ENCODE data around the gene RXRB.

Gene RXRB

GRCh38 chr6:33172688-33173534 lies 27.6 kb downstream of the RXRB start:
- no peaks in the 10 kb centered on the region for H3K4me1 ChIP-seq (ENCODE audit: control insufficient read depth, insufficient read depth, low read length)
- H3K9me3 ChIP-seq (ENCODE audit: control insufficient read depth, insufficient read depth, low read depth, low read length), result no peaks in the 10 kb centered on the region
- H3K9ac ChIP-seq (ENCODE audit: low read length), result no peak overlapping the region
- no peak overlapping the region for H3K4me3 ChIP-seq (ENCODE audit: low read depth, low read length)
- H3K27me3 ChIP-seq (ENCODE audit: control insufficient read depth, insufficient read depth, low read length), result peaks cover 9% of the 10 kb centered on the region; the same call in 1 of the 2 replicates
- H3K36me3 ChIP-seq (ENCODE audit: control insufficient read depth, insufficient read depth, low read length), result no peaks in the 10 kb centered on the region
- H3K27ac ChIP-seq (ENCODE audit: low read depth, low read length), result no peak overlapping the region

GRCh38 chr6:33171880-33172687 lies 28.4 kb downstream of the RXRB start:
- H3K4me3 ChIP-seq (ENCODE audit: low read depth, low read length), result no peak overlapping the region
- H3K9ac ChIP-seq (ENCODE audit: low read length), result no peak overlapping the region
- H3K36me3 ChIP-seq (ENCODE audit: control insufficient read depth, insufficient read depth, low read length), result no peaks in the 10 kb centered on the region

GRCh38 chr6:33171016-33171879 lies 29.2 kb downstream of the RXRB start:
- Histone ChIP-seq H3K4me1 (ENCODE audit: control insufficient read depth, insufficient read depth, low read length) (no peaks in the 10 kb centered on the region), H3K4me3 (ENCODE audit: low read depth, low read length) (no peak overlapping the region), H3K27me3 (ENCODE audit: control insufficient read depth, insufficient read depth, low read length) (peaks cover 9% of the 10 kb centered on the region; the same call in 1 of the 2 replicates), H3K9me3 (ENCODE audit: control insufficient read depth, insufficient read depth, low read depth, low read length) (no peaks in the 10 kb centered on the region), H3K9ac (ENCODE audit: low read length) (no peak overlapping the region), H3K27ac (ENCODE audit: low read depth, low read length) (no peak overlapping the region), H3K36me3 (ENCODE audit: control insufficient read depth, insufficient read depth, low read length) (no peaks in the 10 kb centered on the region)

More at GRCh38 chr6:33171880-33172687, 28.4 kb downstream of the RXRB start:
- no peaks in the 10 kb centered on the region for H3K4me1 ChIP-seq (ENCODE audit: control insufficient read depth, insufficient read depth, low read length)
- peaks cover 9% of the 10 kb centered on the region; the same call in 1 of the 2 replicates for H3K27me3 ChIP-seq (ENCODE audit: control insufficient read depth, insufficient read depth, low read length)
- H3K27ac ChIP-seq (ENCODE audit: low read depth, low read length), result no peak overlapping the region
- no peaks in the 10 kb centered on the region for H3K9me3 ChIP-seq (ENCODE audit: control insufficient read depth, insufficient read depth, low read depth, low read length)

GRCh38 chr6:33170176-33171015 lies 30.1 kb downstream of the RXRB start:
- Histone ChIP-seq H3K4me1 (ENCODE audit: control insufficient read depth, insufficient read depth, low read length) (no peaks in the 10 kb centered on the region), H3K9ac (ENCODE audit: low read length) (no peak overlapping the region), H3K27me3 (ENCODE audit: control insufficient read depth, insufficient read depth, low read length) (peaks cover 11% of the 10 kb centered on the region; the same call in 1 of the 2 replicates), H3K36me3 (ENCODE audit: control insufficient read depth, insufficient read depth, low read length) (no peaks in the 10 kb centered on the region), H3K9me3 (ENCODE audit: control insufficient read depth, insufficient read depth, low read depth, low read length) (no peaks in the 10 kb centered on the region), H3K27ac (ENCODE audit: low read depth, low read length) (no peak overlapping the region), H3K4me3 (ENCODE audit: low read depth, low read length) (no peak overlapping the region)

GRCh38 chr6:33169291-33170175 lies 30.9 kb downstream of the RXRB start:
- H3K4me3 ChIP-seq (ENCODE audit: low read depth, low read length), result no peak overlapping the region
- no peaks in the 10 kb centered on the region for H3K36me3 ChIP-seq (ENCODE audit: control insufficient read depth, insufficient read depth, low read length)
- peaks cover 10% of the 10 kb centered on the region; the same call in 1 of the 2 replicates for H3K27me3 ChIP-seq (ENCODE audit: control insufficient read depth, insufficient read depth, low read length)
- H3K4me1 ChIP-seq (ENCODE audit: control insufficient read depth, insufficient read depth, low read length), result no peaks in the 10 kb centered on the region
- no peaks in the 10 kb centered on the region for H3K9me3 ChIP-seq (ENCODE audit: control insufficient read depth, insufficient read depth, low read depth, low read length)
- no peak overlapping the region for H3K9ac ChIP-seq (ENCODE audit: low read length)
- no peak overlapping the region for H3K27ac ChIP-seq (ENCODE audit: low read depth, low read length)

- H3K27me3 ChIP-seq (ENCODE audit: control insufficient read depth, insufficient read depth, low read length), result peaks cover 15% of the 10 kb centered on the region; the same call in 1 of the 2 replicates
- H3K4me3 ChIP-seq (ENCODE audit: low read depth, low read length), result no peak overlapping the region
- no peak overlapping the region for H3K9ac ChIP-seq (ENCODE audit: low read length)
- H3K27ac ChIP-seq (ENCODE audit: low read depth, low read length), result no peak overlapping the region
- H3K36me3 ChIP-seq (ENCODE audit: control insufficient read depth, insufficient read depth, low read length), result no peaks in the 10 kb centered on the region
- H3K9me3 ChIP-seq (ENCODE audit: control insufficient read depth, insufficient read depth, low read depth, low read length), result no peaks in the 10 kb centered on the region
- H3K4me1 ChIP-seq (ENCODE audit: control insufficient read depth, insufficient read depth, low read length), result no peaks in the 10 kb centered on the region
Observed at GRCh38 chr6:33168639-33169038, 31.8 kb downstream of the RXRB start.

- H3K27me3 ChIP-seq (ENCODE audit: control insufficient read depth, insufficient read depth, low read length), result peaks cover 16% of the 10 kb centered on the region; the same call in 1 of the 2 replicates
- no peaks in the 10 kb centered on the region for H3K4me1 ChIP-seq (ENCODE audit: control insufficient read depth, insufficient read depth, low read length)
- no peak overlapping the region for H3K27ac ChIP-seq (ENCODE audit: low read depth, low read length)
- H3K4me3 ChIP-seq (ENCODE audit: low read depth, low read length), result no peak overlapping the region
- no peaks in the 10 kb centered on the region for H3K36me3 ChIP-seq (ENCODE audit: control insufficient read depth, insufficient read depth, low read length)
- H3K9me3 ChIP-seq (ENCODE audit: control insufficient read depth, insufficient read depth, low read depth, low read length), result no peaks in the 10 kb centered on the region
- H3K9ac ChIP-seq (ENCODE audit: low read length), result no peak overlapping the region
Observed at GRCh38 chr6:33168284-33168601, 32.2 kb downstream of the RXRB start.

- Histone ChIP-seq H3K4me1 (ENCODE audit: control insufficient read depth, insufficient read depth, low read length) (no peaks in the 10 kb centered on the region), H3K27ac (ENCODE audit: low read depth, low read length) (no peak overlapping the region), H3K27me3 (ENCODE audit: control insufficient read depth, insufficient read depth, low read length) (peaks cover 18% of the 10 kb centered on the region), H3K36me3 (ENCODE audit: control insufficient read depth, insufficient read depth, low read length) (no peaks in the 10 kb centered on the region), H3K4me3 (ENCODE audit: low read depth, low read length) (no peak overlapping the region), H3K9me3 (ENCODE audit: control insufficient read depth, insufficient read depth, low read depth, low read length) (no peaks in the 10 kb centered on the region), H3K9ac (ENCODE audit: low read length) (no peak overlapping the region)
Observed at GRCh38 chr6:33167374-33168283, 32.8 kb downstream of the RXRB start.

GRCh38 chr6:33166811-33167210 lies 33.7 kb downstream of the RXRB start:
- Histone ChIP-seq H3K4me3 (ENCODE audit: low read depth, low read length) (no peak overlapping the region), H3K27ac (ENCODE audit: low read depth, low read length) (no peak overlapping the region), H3K9me3 (ENCODE audit: control insufficient read depth, insufficient read depth, low read depth, low read length) (no peaks in the 10 kb centered on the region), H3K27me3 (ENCODE audit: control insufficient read depth, insufficient read depth, low read length) (peaks cover 26% of the 10 kb centered on the region), H3K9ac (ENCODE audit: low read length) (no peak overlapping the region), H3K4me1 (ENCODE audit: control insufficient read depth, insufficient read depth, low read length) (peaks cover 6% of the 10 kb centered on the region; the same call in 1 of the 2 replicates), H3K36me3 (ENCODE audit: control insufficient read depth, insufficient read depth, low read length) (no peaks in the 10 kb centered on the region)

All from HUES6 (cell line).